HG02973 (cell line): ENCODE results near the gene AKAP11.
"Not testable (repeated sequence)": the region's sequence is repeated elsewhere in the genome, so short reads cannot be mapped to it uniquely, and the experiment has no call there.

Source experiments
- ATAC-seq: cut with Tn5 transposase; IDR thresholded peaks from one replicate; pipeline ENCODE4 v1.9.1; 2021; ENCODE audit warnings: moderate library complexity; ENCODE audit not compliant: unreplicated experiment

Gene AKAP11, protein sequence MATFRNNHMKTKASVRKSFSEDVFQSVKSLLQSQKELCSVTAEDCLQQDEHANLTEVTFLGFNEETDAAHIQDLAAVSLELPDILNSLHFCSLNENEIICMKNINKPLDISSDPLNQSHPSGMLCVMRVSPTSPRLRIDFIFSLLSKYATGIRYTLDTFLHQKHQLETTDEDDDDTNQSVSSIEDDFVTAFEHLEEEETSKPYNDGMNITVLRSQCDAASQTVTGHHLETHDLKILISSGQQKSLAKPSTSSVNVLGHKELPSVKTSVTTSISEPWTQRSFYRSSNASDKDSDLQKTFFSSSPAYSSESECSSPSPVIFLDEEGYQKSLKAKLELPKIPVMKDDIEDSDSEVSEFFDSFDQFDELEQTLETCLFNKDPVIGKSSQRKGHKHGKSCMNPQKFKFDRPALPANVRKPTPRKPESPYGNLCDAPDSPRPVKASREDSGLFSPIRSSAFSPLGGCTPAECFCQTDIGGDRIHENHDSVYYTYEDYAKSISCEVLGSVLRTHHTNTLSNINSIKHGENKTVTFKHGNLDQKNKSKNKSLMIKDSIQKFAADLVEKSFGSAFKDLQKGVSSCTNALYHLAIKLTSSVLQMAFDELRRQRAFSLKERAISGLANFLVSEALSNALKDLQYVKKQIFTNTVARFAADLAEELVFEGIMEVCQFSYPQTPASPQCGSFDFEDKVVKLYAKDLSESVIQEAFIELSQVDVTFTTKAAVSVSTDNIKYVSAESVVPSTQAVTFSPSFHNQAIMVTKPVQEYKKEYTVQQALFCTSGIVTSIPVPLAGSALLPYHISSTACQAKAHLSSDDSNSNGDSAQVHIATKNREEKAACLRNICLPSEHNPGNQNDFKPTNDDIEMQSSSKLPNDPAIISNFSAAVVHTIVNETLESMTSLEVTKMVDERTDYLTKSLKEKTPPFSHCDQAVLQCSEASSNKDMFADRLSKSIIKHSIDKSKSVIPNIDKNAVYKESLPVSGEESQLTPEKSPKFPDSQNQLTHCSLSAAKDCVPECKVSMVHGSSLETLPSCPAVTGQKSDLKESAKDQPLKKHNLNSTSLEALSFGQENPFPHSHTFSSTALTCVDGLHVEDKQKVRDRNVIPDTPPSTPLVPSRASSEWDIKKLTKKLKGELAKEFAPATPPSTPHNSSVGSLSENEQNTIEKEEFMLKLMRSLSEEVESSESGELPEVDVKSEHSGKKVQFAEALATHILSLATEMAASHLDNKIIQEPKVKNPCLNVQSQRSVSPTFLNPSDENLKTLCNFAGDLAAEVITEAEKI (N-terminal part only)

DNA sequence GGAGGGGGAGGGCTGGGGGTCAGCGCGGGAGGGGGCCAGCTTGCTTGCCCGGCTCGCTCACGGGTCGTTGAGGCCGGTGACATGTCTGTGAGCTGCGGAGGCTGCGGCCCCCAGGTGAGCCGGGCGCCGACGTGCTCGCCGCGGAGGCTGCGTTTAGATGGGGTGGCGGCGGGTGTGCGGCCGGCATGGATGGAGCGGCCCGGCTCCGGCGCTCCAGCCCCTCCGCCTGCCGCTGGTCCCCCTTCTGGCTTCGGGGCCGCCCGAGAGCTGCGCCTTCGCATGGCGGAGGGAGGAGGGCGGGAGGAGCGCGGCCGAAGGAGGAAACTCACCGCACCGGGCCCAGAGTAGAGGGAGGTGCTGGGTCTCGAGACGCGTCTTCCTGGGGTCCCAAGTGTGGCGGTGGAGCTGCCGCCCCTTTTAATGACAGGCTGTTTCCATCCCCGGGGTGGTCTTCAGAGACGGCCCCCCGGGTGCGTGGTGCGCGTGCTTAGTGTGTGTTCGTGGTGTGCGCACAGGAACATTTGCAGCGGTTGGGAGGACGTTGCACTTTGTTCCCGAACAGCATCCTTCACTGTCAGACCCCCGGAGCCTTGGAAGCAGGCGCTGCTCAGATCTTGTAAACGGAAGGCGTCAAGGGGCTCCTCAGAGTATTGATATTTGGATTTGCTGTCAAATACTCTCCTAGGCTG lies at the start of gene AKAP11:
Gene AKAP11 (plus strand): TSS at position 38 of the 689 bp plus-strand sequence. CDS start 14,197 bp downstream, outside the sequence.
- peak; percentile 16 for ATAC-seq

DNA sequence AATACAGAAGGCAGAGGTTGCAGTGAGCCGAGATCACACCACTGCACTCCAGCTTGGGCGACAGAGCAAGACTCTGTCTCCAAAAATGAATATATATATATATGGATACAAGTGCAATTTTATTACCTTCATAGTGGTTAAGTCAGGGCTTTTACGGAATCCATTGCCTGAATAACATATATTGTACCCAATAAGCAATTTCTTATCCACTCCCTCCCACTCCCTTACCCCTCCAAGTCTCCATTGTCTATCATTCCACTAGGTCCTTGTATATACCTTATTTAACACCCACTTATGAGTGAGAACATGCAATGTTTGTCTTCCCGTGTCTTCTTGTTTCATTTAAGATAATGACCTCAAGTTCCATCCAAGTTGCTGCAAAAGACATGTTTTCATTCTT lies 48.3 kb upstream of the AKAP11 start:
- no peak for ATAC-seq

DNA sequence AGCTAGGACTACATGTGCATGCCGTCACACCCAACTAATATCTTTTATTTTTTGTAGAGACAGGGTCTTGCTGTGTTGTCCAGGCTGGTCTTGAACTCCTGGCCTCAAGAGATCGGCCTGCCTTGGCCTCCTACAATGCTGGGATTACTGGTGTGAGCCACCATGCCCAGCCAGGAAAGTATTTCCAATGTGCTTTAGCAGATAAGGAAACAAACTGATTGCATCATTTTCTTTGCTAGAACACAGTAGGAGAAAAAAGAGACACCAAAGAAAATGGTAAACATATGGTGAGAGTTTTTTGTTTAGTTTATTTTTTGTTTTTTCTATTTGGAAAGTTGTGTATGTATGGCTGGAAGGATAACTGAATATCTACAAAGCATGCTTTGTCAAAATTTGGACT lies 46.9 kb upstream of the AKAP11 start:
- ATAC-seq = no peak

DNA sequence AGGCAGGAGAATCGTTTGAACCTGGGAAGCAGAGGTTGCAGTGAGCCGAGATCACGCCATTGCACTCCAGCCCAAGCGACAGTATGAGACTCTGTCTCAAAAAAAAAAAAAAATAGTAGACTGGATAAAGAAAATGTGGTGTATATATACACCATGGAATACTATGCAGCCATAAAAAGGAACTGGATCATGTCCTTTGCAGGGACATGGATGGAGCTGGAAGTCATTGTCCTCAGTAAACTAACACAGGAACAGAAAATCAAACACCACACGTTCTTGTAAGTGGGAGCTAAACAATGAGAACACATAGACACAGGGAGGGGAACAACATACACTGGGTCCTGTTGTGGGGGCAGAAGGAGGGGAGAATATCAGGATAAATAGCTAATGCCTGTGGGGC lies 45.2 kb upstream of the AKAP11 start:
- not testable (repeated sequence) for ATAC-seq

DNA sequence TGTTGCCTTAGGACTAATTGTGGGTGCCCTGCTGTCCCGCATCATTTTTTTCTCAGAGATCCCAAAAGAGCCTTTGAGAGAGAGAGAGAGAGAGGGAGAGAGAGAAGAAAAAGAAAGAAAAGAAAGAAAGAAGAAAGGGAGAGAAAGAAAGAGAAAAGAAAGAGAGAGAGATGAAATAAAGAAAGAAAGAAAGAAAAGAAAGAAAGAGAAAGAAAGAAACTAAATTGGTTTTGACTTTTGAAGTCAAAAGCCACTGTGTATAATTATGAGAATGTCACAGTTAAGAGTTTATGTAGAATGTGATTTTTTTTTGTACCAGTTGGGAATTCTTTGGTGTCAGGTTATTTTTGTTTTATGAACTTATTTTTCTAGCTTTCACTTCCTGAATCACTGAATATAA lies 43.4 kb upstream of the AKAP11 start:
- ATAC-seq = no peak

DNA sequence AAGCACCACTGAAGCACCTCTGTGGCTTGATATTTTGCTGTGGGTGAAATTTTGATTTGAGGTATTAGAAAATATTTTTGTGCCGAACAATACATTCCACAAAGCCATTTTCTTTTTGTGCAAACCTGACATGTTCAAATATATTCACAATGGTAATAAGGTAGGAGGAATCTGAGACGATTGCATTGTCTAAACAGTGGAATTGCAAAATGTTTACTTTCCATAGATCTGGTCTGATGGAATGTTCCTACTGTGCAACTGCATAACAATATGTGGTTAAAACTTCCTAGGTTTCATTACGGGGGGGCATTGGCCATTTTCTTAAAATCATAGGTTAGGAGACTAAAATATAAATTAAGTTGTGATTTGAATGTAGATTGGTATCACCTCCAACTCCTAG lies 42.7 kb upstream of the AKAP11 start:
- no peak for ATAC-seq

DNA sequence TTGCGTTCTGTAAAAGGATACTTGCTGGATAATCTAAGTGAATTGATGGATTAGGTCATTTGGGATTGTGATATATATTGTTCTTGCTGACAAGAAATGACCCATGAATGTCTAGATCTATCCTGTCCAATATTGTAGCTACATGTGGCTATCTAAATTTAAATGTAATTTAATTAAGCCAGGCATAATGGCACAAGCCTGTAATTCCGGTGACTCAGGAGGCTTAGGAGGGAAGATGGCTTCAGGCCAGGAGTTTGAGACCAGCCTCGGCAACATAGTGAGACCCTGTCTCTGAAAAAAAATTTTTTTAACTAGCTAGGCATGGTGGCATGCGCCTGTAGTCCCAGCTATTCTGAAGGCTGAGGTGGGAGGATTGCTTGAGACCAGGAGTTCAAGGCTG lies 39.3 kb upstream of the AKAP11 start:
- ATAC-seq = no peak

DNA sequence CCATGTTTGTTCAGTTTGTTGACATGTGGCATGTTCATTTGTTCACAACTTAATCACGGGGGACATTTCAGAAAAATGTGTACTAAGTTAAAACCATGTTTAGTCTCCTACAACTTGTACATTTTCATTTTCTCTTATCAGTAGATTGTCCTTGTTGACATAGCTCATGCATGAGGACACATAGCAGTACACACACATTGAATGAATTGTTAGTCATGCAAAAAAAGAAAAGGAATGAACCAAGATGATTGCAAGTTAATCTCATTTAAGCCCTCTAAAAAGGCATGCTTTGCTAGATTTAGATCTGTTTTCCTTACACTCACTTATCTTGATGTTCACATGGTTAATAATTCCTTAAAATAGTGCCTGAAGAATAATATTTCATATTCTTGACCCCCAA lies 38.2 kb upstream of the AKAP11 start:
- no peak for ATAC-seq

DNA sequence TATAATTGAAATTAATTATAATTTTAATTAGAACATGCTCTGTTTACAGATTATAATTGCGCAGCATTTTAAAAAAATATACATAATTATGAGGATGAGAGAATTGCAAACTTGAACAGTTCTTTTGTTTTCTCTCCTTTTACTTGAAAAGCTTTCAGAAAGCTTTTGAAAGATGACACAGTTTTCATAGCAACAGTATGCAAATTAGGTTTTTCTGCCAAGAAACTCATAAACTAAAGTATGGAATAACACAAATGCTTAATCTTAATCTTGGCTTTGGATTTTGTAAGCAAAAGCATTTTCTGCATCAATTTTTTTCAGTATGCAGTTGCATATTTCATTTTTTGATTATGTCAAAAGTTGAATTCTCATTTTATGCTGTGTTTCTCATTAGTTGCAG lies 32.8 kb upstream of the AKAP11 start:
- ATAC-seq = no peak

DNA sequence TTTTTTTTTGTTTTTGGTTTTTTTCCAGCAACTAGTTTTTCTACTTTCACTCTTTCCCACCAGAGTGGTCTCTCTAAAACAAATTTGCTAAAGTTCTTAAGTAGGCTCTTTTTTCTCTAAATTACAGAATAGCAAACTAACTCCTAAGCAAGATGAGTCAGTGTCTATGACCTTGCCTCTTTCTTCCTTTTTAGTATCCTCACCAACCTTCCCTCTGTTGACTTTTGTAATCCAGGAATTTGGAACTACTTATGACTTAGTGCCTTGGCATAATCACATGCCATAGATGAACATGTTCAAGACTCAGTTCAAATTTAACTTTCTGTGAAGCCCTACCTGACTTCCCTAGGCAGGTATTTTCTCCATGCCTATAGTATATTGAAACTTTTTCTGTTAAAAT lies 32.3 kb upstream of the AKAP11 start:
- no peak for ATAC-seq

DNA sequence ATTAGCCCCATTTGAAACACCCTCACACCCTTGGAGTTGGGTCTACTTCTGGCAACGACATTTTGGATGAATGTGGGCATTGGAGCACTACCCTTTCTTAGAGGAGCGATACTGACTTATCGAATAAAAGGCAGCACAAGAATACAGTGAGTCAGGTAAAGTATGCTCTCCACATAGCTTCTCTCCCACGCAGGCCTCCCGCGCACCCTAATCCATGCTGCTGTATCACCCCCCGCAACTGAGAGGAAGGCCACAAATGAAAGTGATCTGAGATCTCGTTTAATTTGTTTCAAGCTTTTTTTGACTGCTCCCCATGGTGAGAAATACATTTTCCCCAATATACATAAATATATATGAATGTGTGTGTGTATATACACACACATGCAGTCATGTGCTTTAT lies 25.4 kb upstream of the AKAP11 start:
- ATAC-seq = no peak

DNA sequence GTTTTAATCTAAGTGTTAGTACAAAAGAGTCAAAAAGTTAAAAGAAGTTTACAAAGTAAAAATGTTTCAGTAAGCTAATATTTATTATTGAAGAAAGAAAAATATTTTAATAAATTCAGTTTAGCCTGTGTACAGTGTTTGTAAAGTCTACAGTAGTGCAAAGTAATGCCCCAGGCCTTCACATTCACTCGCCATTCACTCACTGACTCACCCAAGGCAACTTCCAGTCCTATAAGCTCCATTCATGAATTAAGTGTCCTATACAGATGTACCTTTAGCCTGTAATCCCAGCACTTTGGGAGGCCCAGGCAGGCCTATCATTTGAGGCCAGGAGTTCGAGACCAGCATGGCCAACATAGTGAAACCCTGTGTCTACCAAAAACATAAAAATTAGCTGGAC lies 24.1 kb upstream of the AKAP11 start:
- ATAC-seq = no peak

DNA sequence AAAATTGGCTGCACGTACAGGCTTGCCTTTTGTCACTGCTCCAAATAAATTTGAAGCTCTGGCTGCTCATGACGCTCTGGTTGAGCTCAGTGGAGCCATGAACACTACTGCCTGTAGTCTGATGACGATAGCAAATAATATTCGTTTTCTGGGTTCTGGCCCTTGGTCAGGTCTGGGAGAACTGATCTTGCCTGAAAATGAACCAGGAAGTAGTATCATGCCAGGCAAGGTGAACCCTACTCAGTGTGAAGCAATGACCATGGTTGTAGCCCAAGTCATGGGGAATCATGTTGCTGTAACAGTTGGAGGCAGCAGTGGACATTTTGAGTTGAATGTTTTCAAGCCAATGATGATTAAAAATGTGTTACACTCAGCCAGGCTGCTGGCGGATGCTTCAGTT lies 16.1 kb upstream of the AKAP11 start:
- no peak for ATAC-seq

DNA sequence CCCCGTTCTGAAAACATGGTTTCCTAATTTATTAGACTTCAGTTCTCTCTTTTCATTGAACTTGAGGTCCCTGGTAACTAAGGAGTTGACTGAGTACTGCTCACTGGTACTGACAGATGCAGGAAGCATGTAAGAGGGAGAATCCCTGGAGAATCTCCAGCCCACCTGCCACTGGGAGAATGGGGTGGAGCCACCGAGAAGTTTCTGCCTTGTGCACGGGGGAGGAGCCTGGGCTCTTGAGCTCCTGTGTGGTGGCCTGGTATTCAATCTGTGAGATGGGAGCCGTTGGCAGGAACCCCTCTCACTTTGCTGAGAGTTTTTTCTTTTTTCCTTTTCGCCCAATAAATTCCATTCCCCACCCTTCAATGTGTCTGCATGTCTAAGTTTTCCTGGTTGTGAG lies 13.2 kb upstream of the AKAP11 start:
- no peak for ATAC-seq

DNA sequence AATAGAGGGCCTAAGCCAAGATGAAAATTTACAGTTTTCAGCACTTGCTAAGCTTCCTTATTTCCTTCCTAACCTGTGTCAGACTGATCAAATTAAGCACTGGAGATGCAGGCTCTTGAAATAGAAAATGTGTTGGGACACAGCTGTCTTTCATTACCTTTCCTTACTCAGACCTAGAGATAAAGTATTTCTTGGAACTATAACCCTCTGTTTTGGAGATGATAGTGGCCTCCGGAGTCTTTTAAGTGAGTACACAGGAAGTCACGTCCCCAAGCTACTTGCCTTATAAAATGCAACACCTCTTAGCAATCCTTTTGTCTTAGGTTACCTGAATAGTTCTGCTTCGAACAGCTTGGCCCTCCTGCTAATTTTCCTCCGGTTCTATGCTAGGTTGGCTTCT lies 12.4 kb upstream of the AKAP11 start:
- no peak for ATAC-seq

DNA sequence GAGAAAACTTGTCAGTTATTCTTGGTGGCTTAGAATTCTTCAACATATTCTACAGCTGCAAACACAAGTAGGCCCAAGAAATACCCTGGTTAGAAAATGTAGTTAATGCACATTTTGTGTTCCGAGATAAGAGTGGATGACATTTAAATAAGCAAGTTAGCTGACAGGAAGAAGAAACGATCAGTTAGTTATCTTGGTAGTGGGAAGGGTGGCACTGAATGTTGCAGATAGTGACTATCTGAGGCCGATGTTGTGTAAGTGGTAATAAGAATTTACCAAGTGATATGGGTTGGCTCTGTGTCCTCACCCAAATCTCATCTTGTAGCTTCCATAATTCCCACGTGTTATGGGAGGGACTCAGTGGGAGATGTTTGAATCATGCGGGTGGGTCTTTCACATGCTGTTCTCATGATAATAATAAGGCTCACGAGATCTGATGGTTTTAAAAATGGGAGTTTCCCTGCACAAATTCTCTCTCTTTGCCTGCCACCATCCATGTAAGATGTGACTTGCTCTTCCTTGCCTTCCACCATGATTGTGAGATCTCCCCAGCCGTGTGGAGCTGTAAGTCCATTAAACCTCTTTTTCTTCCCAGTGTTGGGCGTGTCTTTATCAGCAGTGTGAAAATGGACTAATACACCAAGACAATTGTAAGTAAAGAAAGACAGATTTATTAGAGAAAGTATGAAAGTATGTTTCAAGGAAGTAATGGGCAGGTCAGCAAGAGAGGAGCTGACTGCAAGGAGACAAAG lies 10.9 kb upstream of the AKAP11 start:
- ATAC-seq = no peak

DNA sequence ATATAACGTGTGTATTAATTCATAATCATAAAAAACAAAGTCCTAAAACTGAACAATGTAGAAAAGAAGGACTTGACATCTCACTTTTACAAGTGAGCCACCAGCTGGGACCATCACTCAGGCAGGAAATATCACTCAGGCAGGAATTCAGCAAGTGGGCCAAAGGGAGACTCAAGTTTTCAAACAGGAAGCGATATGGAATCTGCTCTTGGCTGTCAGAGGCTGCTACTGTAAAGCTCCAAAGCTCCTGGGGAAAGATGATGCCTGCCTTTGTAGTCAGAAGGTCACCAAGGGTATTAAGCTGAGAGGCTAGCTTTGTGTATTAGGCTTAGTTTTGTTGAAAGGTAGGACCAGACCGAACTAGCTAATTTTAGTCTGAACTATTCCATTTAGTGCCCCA lies 5.5 kb upstream of the AKAP11 start:
- ATAC-seq = no peak

DNA sequence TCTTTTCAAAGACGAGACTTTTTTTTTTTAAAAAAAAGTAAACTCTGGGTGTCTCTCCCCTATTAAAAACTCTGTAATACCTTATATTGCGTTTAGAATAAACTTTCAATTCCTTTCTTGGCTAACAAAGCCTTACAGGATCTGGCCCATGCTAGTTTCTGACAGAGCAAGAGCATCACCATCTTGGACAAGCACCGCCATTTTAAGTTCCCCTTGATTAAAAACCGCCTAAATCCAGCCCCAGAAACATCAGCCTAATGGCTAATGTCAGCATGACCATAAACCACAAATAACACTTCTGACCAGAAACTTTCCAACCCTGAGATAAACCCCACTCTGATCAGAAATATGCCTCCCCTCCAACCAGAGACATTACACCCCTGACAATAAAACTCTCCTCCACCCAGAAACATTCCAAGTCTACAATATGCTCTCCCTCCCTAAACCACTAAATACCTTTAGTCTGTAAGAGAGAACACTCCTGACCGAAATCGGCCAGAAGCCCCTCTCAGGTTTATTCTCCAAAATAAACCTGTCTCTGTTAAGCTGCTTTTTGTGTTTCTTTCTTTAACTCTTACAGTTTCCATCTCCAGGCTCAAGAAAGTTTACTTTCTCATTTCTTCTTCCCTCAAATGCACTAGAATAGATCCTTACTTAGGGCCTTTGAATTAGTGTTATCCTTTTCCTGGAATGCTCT lies 1.6 kb upstream of the AKAP11 start:
- no peak for ATAC-seq

DNA sequence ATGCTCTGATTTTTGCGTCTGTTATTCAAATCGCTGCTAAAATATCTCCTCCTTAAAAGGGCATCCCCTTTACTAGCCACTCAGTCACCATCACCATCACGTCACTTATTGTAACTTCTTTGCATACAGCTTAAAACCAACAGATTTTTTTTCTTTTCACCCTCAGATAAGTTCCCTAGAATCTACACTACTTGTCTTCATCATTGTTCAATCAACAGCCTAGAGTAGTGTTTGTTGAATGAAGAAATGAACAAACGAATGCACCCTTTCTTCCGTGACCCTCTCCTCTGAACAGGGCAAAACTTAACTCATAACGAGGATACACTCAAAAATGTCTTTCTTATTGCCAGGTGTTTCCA lies 1.1 kb upstream of the AKAP11 start:
- ATAC-seq = no peak
